ENCODE results near the gene ATXN1L.

GRCh38 chr16:71885261-71885650 is 39.5 kb downstream of the ATXN1L start:
- no peak for TF ChIP-seq CTCF (IDR thresholded peaks at IDR 0.05 in 8 of 11, conservative IDR thresholded peaks at IDR 0.05 in 3 of 11)
- TF ChIP-seq POLR2A (IDR thresholded peaks at IDR 0.05): no peak
- no peak for TF ChIP-seq POLR2AphosphoS5 (IDR thresholded peaks at IDR 0.05)
